LHCN-M2 (cell line): Measurements from ENCODE around the gene DYNC1LI1. TPM values are rescaled to one million over a fixed set of nuclear protein-coding genes. Genes with fewer than 3 reads are reported as not detected.

Experiments
- DNase-seq: peaks from one replicate; pipeline ENCODE4 v3.0.0-alpha.2; 2012; ENCODE audit warnings: low read depth
- polyA plus RNA-seq: library from polyadenylated mRNA; unstranded; fragments of >200 nt; gene quantifications from one replicate; pipeline ENCODE4 v1.2.1, GENCODE V29; 2012; ENCODE audit warnings: missing spikeins
- total RNA-seq: library from RNA; depleted of rRNA; stranded (reverse); fragments of >200 nt; gene quantifications from 2 replicates; pipeline ENCODE4 v1.2.3, GENCODE V29; 2014; rRNA removed

Gene DYNC1LI1
- 42.6 and 50.1 TPM in 2 replicates for total RNA-seq
- polyA plus RNA-seq = 23.7 TPM

DNA sequence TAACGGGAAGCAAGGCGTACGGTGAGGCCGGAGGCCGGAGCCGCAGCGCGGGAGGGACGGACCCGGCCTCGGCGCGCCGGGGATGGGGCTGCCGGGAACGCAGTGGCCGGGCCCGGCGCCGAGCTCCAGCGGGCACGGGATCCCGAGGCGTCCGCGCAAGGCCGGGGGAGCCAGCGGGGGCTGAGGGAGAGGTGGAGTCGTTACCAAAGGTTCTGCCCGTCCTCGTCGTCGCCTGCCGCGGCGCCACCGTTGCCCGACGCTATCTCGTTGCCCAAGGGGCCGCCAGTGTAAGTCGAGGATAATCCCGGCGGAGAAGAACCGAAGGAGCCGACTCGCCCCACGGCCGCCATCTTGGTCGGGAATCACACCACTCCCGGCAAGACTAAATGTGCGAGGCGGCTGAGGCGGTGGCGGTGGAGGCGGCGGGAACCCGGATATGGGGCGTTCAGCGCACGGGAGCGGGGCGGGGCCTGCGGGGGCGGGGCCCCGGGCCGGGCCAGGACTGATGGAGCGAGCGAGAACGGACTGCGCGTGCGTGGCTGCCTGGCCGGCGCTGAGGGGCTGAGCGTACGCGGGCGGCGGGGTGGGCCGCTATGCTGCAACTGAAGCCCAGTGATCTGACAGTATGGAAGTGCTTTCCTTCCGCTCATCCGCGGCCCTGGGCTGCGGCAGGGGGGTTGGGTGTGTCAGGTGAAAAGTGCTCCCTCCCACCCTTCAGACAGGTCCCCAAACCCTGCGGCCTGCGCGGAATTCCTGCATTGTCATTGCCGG is at the start of gene DYNC1LI1:
Gene DYNC1LI1, minus strand, starts transcription at position 438 of the 771 bp plus-strand sequence. Its CDS starts 88 bp downstream, at position 350.
- peak; percentile 86 for DNase-seq

GRCh38 chr3:32619395-32619794 is 48.7 kb upstream of the DYNC1LI1 start:
- DNase-seq = no peak

DNA sequence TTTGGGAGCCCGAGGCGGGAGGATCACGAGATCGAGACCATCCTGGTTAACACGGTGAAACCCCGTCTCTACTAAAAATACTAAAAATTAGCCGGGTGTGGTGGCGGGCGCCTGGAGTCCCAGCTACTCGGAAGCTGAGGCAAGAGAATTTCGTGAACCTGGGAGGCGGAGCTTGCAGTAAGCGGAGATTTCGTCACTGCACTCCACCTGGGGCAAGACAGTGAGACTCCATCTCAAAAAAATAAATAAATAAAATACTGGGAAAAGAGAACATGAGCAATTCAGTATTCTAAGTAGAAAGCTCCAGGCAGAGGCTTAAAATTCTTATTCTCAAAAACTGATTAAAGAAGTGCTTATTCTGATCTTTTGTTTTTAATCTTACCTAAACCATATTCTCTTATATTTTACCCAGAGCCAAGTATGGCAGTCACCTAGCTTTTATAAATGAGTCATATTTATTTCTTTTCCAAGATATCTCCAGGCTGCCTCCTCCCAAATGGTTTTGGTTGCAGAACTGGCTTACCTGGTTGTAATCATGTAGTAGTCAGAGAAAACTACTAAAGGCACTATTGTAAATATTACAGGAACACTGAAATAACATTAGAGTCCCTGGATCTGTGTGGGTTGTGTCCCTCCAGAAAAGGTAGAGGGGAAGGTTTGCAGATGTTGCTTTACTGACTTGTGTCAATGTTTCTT is 45.8 kb upstream of the DYNC1LI1 start:
- DNase-seq = no peak

- DNase-seq = peak; percentile 41
Measured at GRCh38 chr3:32614956-32615355, 44.3 kb upstream of the DYNC1LI1 start.

DNA sequence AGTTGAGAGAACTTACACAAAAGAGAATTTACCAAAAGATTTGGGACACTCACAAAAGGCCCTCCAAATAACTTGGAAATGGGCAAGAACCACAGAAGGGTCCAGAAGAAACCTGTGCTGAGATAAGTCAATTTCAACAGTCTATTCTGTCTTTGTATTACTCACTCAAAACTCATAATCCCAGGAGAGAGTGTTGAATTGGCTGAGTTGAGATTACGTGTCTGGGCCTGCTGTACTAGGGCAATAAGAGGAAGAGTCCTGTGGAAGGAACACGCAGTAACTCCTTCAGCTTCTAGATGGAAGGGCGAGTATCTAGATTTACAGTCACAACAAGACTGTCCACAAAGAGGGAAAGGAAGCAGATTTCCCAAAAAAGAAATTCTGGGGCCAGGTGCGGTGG is 42.5 kb upstream of the DYNC1LI1 start:
- DNase-seq = peak; percentile 3

GRCh38 chr3:32612547-32612946 is 41.9 kb upstream of the DYNC1LI1 start:
- DNase-seq = no peak

DNA sequence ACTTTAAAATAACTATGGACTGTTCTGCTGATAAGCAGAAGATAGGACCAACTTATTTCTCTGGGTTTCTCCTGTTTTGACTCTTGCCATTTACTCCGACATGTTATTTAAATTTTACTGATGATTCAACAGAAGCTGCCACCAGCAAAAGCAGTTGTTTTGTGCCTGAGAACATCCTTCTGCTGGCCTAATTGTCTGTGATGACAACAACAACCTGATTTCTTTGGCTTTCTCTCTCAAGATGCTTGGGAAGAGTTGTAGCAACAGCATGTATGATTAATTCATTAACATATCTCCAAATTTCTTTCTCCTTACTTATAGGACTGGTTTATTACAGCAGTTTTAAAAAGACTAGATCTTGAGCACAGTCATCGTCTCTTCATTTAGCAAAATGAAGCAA is 36.9 kb upstream of the DYNC1LI1 start:
- no peak for DNase-seq

- DNase-seq = no peak
Measured at GRCh38 chr3:32606960-32607359, 36.3 kb upstream of the DYNC1LI1 start.

DNA sequence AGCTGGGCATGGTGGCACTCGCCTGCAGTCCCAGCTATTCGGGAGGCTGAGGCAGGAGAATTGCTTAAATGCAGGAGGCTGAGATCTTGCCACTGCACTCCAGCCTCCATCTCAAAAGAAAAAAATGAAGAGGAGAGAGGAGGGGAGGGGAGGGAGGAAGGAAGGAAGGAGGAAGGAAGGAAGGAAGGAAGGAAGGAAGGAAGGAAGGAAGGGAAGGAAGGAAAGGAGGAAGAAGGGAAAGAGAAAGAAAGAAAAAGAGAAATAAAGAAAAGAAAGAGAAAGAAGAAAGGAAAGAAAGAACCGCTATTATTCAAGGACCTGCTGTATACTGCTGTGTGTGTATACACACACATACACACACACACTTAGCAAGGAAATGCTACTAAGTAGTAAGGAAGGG is 35.6 kb upstream of the DYNC1LI1 start:
- DNase-seq = no peak

DNA sequence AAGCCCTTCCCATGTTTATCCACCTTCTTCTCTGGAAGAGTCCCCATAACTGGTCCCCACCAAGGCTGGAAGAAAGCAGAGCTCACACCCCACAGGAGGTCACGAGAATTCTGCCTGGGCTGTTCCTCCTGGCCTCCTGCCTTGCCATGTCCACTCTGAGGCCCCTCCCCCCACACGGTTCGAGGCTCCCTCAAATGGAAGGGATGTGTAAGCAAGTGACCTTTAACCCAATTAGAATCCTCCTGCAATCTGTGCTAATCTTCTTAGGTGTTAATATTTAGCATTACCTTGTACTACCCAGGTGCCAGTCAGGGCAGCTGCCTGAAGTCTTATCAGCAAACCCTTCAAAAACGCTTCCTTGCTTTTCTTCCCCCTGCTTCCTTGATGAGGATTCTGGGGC is 32.4 kb upstream of the DYNC1LI1 start:
- DNase-seq = no peak

DNA sequence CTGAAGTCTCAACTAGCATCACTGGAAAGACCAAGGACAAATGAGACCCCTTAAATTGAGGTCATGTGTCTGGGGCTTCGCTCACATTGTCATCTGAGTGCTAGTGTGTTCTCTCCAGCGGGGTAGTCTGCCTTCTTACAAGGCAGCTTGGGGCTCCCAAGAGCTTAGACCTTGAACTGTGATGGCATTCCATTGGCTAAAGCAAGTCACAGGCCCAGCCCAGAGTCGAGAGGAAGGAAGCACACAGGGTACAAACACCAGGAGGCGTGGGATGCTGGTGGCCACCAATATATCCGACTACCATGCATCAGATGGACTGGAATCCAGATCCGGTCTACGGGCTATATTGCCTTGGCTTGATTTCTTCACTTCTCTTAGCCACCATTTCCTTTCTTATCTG is 31.5 kb upstream of the DYNC1LI1 start:
- no peak for DNase-seq

- no peak for DNase-seq
Measured at GRCh38 chr3:32601722-32602121, 31.1 kb upstream of the DYNC1LI1 start.

- no peak for DNase-seq
Measured at GRCh38 chr3:32597656-32598055, 27.0 kb upstream of the DYNC1LI1 start.

GRCh38 chr3:32596909-32597369 is 26.3 kb upstream of the DYNC1LI1 start:
- DNase-seq = peak; percentile 57

DNA sequence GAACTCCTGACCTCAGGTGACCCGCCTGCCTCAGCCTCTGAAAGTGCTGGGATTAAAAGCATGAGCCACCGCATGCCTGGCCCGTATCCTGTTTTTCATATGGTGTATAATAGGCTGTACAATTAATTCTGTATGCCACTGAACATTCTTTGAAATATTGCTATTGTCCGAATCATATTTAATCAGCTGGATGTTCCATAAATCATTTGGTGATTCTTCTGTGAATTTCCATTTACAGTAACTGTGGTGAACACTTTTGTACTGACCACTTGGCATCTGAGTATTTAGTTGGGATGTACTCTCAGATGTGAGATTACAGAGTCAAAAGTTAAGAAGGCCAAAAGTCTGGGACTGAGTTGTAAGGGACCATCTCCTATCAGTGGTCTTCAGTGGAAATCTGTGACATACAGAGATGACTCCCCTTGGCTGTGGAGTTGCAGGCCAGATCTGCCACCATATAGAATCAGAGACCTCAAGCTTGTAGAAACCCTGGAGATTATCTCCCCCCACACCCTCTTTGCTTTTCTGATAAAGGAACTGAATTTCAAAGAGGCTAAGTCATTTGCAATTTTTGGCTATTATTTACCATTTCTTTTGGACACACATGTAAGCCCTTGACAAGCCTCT is 25.7 kb upstream of the DYNC1LI1 start:
- peak; percentile 2 for DNase-seq

- no peak for DNase-seq
Measured at GRCh38 chr3:32595323-32595722, 24.7 kb upstream of the DYNC1LI1 start.

GRCh38 chr3:32593903-32594525 is 23.4 kb upstream of the DYNC1LI1 start:
- DNase-seq = peak; percentile 25

DNA sequence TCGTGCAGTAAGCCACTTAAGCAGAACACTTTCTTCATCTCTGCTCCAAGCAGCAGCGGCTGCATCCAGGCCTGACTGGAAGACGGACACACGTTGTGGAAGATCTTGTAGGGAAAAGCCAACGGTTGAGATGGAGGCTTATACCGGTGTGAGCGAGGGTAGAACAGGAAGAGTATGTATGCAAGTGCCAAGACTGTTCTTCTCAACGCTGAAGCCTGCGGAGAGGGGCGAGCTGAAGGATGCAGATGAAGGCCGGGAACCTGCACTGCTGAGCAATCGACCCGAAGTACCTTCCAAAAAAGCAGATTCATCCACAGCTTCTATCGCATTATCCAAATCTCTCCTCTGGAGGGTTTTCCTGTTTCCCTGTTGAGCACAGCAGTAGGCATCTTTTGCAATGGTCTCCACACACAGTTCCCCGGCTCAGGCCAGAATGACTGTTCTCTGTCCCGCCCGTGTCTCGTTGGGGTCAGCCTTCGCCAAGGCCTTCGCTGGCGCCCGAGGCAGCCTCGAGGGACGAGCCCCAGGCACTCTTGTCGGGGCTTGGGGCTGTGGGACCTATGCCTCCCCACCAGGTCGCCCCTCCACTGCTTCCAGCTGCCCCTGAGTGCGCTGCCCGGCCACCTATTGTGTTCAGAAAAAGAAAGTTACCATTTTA is 22.2 kb upstream of the DYNC1LI1 start:
- no peak for DNase-seq

DNA sequence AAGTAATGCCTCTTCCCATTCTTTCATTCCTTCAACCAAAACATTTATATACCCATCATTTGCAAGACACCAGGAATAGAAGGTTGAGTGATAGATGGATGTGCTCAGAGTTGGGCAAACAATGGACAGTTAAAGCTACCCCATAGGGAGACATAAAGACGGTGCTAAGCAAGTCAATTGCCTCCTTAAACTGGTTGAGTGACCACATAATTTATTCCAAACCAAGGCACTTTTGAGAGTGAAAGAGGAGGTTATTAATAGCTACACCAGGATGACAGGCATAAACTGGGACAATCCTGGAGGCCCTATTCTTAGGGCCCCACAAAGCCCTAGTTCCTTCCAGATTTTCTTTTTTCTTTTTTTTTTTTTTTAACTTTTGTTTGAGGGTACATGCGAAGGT is 21.4 kb upstream of the DYNC1LI1 start:
- DNase-seq = no peak

- no peak for DNase-seq
Measured at GRCh38 chr3:32591186-32591585, 20.5 kb upstream of the DYNC1LI1 start.

- no peak for DNase-seq
Measured at GRCh38 chr3:32586356-32586755, 15.7 kb upstream of the DYNC1LI1 start.
